HG03520 (cell line): ENCODE measurements around the gene ZCCHC4.

Source experiments
- ATAC-seq: cut with Tn5 transposase; IDR thresholded peaks from one replicate; pipeline ENCODE4 v1.9.1; 2021; ENCODE audit warnings: mild to moderate bottlenecking, moderate library complexity; ENCODE audit not compliant: unreplicated experiment

ZCCHC4 gene

GRCh38 chr4:25376754-25377571, 64.4 kb downstream of the ZCCHC4 start, which contains the start of gene ANAPC4:
ANAPC4 (plus strand) TSS chr4:25377263; CDS start chr4:25377428, 165 bp downstream.
- peak; percentile 97 for ATAC-seq

- no peak for ATAC-seq
Observed at GRCh38 chr4:25377572-25378436, 65.2 kb downstream of the ZCCHC4 start.

GRCh38 chr4:25378437-25378743, 65.8 kb downstream of the ZCCHC4 start:
- no peak for ATAC-seq

- ATAC-seq, result no peak
Observed at GRCh38 chr4:25379591-25379990, 67.0 kb downstream of the ZCCHC4 start.

GRCh38 chr4:25383647-25384046, 71.1 kb downstream of the ZCCHC4 start:
- no peak for ATAC-seq

GRCh38 chr4:25386926-25387325, 74.4 kb downstream of the ZCCHC4 start:
- no peak for ATAC-seq

- ATAC-seq, result no peak
Observed at GRCh38 chr4:25397305-25397704, 84.7 kb downstream of the ZCCHC4 start.

GRCh38 chr4:25399510-25399909, 86.9 kb downstream of the ZCCHC4 start:
- no peak for ATAC-seq

GRCh38 chr4:25401066-25401465, 88.5 kb downstream of the ZCCHC4 start:
- ATAC-seq, result no peak

GRCh38 chr4:25402521-25402920, 89.9 kb downstream of the ZCCHC4 start:
- no peak for ATAC-seq

GRCh38 chr4:25403699-25404098, 91.1 kb downstream of the ZCCHC4 start:
- ATAC-seq, result no peak

- no peak for ATAC-seq
Observed at GRCh38 chr4:25405453-25405852, 92.9 kb downstream of the ZCCHC4 start.

- no peak for ATAC-seq
Observed at GRCh38 chr4:25406081-25406692, 93.6 kb downstream of the ZCCHC4 start.

GRCh38 chr4:25410820-25411529, 98.4 kb downstream of the ZCCHC4 start:
- no peak for ATAC-seq

GRCh38 chr4:25413261-25413660, 100.7 kb downstream of the ZCCHC4 start:
- no peak for ATAC-seq

- no peak for ATAC-seq
Observed at GRCh38 chr4:25417014-25417413, 104.4 kb downstream of the ZCCHC4 start.
